Measurements from ENCODE around the gene CLDN2.

- TF ChIP-seq, protein P1, sequence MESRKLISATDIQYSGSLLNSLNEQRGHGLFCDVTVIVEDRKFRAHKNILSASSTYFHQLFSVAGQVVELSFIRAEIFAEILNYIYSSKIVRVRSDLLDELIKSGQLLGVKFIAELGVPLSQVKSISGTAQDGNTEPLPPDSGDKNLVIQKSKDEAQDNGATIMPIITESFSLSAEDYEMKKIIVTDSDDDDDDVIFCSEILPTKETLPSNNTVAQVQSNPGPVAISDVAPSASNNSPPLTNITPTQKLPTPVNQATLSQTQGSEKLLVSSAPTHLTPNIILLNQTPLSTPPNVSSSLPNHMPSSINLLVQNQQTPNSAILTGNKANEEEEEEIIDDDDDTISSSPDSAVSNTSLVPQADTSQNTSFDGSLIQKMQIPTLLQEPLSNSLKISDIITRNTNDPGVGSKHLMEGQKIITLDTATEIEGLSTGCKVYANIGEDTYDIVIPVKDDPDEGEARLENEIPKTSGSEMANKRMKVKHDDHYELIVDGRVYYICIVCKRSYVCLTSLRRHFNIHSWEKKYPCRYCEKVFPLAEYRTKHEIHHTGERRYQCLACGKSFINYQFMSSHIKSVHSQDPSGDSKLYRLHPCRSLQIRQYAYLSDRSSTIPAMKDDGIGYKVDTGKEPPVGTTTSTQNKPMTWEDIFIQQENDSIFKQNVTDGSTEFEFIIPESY (IDR thresholded peaks at IDR 0.05) = no peak
- TF ChIP-seq REST (IDR thresholded peaks at IDR 0.05) = no peak
- TF ChIP-seq, protein P2, sequence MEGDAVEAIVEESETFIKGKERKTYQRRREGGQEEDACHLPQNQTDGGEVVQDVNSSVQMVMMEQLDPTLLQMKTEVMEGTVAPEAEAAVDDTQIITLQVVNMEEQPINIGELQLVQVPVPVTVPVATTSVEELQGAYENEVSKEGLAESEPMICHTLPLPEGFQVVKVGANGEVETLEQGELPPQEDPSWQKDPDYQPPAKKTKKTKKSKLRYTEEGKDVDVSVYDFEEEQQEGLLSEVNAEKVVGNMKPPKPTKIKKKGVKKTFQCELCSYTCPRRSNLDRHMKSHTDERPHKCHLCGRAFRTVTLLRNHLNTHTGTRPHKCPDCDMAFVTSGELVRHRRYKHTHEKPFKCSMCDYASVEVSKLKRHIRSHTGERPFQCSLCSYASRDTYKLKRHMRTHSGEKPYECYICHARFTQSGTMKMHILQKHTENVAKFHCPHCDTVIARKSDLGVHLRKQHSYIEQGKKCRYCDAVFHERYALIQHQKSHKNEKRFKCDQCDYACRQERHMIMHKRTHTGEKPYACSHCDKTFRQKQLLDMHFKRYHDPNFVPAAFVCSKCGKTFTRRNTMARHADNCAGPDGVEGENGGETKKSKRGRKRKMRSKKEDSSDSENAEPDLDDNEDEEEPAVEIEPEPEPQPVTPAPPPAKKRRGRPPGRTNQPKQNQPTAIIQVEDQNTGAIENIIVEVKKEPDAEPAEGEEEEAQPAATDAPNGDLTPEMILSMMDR (IDR thresholded peaks at IDR 0.05; ENCODE audit: low read depth, low read length, missing input control) = no peak
Measured at GRCh38 chrX:106976416-106976815, 56.2 kb downstream of the CLDN2 start.

Measured in liver (tissue), 2 donors.